NCI-H2107 treated with DMSO at 0.1 percent for 48 hours (cell line): ENCODE measurements around the gene PABPC1L2A.
"Not testable (repeated sequence)": the region's sequence is repeated elsewhere in the genome, so short reads cannot be mapped to it uniquely, and the experiment has no call there.

Source experiments
- DNase-seq: peaks from one replicate; lab custom pipeline; 2025; ENCODE audit not compliant: unreplicated experiment; lab: John Stamatoyannopoulos, UW

Gene PABPC1L2A

DNA sequence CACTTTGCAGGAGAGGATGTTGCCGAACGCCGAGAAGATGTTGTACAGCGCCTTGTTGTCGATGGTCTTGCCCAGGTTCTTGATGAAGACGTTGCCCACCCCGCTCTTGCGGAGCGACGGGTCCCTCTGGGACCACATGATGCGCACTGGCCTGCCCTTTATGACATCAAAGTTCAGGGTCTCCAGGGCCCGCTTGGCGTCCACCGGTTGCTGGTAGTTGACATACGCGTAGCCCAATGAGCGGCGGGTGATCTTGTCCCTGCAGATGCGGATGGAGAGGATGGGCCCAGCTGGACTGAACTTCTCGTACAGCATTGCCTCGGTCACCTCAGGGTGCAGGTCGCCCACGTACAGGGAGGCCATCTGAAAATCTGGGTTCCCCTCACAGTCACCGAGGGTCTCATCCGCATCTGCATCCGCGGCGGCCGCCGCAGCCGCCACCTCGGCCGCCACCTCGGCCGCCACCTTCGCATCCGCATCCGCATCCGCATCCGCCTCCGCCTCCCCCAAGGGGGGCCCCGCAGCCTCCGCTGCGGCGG lies at the start of gene PABPC1L2A:
PABPC1L2A (minus strand) TSS at position 489 of the 539 bp plus-strand sequence; CDS start at position 363, 126 bp downstream.
- DNase-seq: not testable (repeated sequence)

GRCh38 chrX:73127700-73128241 lies 48.5 kb upstream of the PABPC1L2A start:
- DNase-seq: no peak

DNA sequence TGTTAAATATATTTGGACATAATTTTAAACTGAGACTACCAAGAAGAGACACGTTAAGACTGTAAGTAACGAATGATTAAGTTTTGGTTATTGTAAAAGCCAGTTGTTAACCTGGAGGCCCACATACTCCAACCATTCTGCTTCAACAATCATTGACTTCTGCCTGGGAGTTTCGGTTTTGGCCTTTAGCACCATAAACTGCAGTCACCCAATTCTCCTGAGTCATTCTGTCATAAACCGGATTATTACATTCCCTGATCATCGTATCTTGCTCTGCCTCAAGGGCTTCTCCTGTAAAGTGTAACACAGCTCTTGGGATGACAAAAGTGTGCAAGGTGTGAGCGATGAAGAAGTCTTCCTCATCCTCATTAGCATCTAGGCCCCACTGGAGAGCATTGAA lies 46.9 kb upstream of the PABPC1L2A start:
- DNase-seq: no peak

DNA sequence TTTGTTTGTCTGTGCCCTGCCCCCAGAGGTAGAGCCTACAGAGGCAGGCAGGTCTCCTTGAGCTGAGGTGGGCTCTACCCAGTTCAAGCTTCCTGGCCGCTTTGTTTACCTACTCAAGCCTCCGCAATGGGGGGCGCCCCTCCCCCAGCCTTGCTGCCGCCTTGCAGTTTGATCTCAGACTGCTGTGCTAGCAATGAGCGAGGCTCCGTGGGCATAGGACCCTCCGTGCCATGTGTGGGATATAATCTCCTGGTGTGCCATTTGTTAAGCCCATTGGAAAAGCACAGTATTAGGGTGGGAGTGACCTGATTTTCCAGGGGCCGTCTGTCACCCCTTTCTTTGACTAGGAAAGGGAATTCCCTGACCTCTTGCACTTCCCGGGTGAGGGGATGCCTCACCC lies 20.2 kb upstream of the PABPC1L2A start:
- DNase-seq: not testable (repeated sequence)

DNA sequence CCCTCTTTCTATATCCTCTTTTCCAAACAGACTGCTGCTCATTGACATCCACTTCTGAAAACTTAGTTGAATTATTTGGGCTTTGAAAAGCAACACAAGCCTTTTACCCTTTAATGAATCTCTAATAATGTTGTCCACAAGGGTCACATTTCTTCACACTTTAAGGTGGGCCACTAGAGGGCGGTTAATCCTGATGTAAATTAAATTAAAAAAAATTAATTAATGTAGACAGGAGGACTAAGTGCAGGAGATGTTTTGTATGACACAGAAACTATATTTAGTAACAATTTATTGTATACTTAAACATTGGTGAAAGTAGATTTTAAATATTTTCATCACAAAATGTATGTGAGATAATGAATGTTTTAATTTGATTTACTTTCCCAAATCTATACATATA lies 7.5 kb upstream of the PABPC1L2A start:
- not testable (repeated sequence) for DNase-seq

DNA sequence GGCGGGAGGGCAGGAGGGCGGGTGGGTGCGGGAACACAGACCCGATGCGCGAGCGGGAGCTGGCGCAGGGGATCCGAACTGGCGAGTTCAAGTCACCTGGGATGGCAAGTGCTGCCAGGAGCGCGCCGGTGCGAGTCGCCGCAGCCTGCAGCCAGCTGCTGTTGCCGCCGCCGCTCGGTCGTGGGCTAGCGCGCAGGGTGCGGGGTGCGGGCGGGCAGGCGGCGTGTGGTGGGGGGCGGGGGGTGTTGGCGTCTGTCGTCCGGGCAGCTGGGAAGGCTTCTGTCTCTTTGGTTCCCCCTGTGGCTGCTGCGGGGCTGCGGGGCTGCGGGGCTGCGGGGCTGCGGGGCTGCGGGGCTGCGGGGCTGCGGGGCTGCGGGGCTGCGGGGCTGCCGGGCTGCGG lies 572 bp upstream of the PABPC1L2A start:
- DNase-seq: not testable (repeated sequence)

GRCh38 chrX:73078597-73078996 lies 715 bp downstream of the PABPC1L2A start:
- DNase-seq: not testable (repeated sequence)

GRCh38 chrX:73076838-73077237 lies 2.5 kb downstream of the PABPC1L2A start:
- DNase-seq: no peak

- no peak for DNase-seq
Measured at GRCh38 chrX:73069365-73070035, 9.8 kb downstream of the PABPC1L2A start.

DNA sequence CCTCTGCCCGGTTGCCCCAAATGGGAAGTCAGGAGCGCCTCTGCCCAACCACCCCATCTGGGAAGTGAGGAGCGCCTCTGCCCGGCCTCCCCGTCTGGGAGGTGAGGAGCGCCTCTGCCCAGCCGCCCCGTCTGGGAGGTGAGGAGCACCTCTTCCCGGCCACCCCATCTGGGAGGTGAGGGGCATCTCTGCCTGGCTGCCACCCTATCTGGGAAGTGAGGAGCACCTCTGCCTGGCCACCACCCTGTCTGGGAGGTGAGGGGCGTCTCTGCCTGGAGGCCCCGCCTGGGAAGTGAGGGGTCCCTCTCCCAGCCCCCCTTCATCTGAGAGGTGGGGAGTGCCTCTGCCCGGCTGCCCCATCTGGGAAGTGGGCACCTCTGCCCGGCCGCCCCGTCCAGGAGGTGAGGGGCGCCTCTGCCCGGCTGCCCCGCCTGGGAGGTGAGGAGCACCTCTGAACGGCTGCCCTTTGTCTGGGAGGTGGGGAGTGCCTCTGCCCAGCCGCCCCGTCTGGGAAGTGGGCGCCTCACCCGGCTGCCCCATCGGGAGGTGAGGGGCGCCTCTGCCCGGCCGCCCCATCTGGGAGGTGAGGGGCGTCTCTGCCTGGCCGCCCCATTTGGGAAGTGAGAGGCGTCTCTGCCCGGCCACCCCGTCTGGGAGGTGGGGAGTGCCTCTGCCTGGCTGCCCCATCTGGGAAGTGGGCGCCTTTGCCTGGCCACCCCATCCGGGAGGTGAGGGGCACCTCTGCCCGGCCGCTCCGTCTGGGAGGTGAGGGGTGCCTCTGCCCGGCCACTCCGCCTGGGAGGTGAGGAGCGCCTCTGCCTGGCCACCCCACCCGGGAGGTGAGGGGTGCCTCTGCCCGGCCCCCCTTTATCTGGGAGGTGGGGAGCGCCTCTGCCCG lies 10.6 kb downstream of the PABPC1L2A start:
- no peak for DNase-seq

DNA sequence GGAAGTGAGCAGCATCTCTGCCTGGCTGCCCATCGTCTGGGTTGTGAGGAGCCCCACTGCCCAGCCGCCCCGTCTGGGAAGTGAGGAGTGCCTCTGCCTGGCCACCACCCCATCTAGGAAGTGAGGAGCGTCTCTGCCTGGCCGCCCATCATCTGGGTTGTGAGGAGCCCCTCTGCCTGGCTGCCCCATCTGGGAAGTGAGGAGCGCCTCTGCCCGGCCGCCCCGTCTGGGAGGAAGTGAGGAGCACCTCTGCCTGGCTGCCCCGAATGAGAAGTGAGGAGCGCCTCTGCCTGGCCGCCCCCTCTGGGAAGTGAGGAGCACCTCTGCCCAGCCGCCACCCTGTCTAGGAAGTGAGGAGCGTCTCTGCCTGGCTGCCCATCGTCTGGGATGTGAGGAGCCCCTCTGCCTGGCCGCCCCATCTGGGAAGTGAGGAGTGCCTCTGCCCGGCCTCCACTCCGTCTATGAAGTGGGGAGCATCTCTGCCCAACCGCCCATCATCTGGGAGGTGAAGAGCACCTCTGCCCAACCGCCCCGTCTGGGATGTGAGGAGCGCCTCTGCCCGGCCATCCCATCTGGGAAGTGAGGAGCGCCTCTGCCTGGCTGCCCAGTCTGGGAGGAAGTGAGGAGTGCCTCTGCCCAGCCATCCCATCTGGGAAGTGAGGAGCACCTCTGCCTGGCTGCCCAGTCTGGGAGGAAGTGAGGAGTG lies 11.4 kb downstream of the PABPC1L2A start:
- DNase-seq: not testable (repeated sequence)

DNA sequence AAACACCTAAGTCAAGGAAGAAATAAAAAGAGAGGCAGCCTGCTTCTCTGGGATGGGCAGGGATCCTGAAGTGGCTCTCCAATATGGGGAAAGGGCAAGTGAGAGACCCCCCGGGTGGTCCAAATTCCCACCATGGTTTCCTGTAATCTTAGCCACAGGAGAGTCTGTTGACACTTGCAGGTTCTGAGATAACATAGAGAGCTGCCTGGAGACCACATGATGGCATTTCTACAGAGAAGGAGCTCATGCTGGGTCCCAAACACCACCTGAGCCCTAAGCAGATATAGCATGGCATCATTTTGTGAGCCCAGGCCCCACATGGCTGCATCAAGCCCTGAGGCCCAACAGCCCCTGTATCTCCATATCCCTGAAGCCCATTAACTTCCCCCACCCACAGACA lies 50.4 kb downstream of the PABPC1L2A start:
- no peak for DNase-seq
